GM23248 (cell line): ENCODE data around the gene SHISA9. TPM values are rescaled to one million over a fixed set of nuclear protein-coding genes. Genes with fewer than 3 reads are reported as not detected.

Experiments
- DNase-seq: peaks from one replicate; pipeline ENCODE4 v3.0.0-alpha.2; 2015
- H2AFZ ChIP-seq: fragments of 200-600 bp; sonication (generic); 2 replicates; pipeline ENCODE4 v1.6.1; 2016; ENCODE audit warnings: antibody characterized with exemption
- H3F3A ChIP-seq: fragments of 200-600 bp; sonication (generic); 2 replicates; pipeline ENCODE4 v1.6.1; 2016; ENCODE audit warnings: mild to moderate bottlenecking, antibody characterized with exemption, mixed run types; ENCODE audit not compliant: insufficient read depth
- H3K27ac ChIP-seq: fragments of 200-600 bp; sonication (generic); 2 replicates; pipeline ENCODE4 v1.5.1; 2016; ENCODE audit warnings: mild to moderate bottlenecking
- H3K27me3 ChIP-seq: fragments of 200-600 bp; sonication (generic); replicated peaks from 2 replicates; pipeline ENCODE4 v1.6.1; 2016; ENCODE audit warnings: mild to moderate bottlenecking; ENCODE audit not compliant: insufficient read depth
- H3K36me3 ChIP-seq: fragments of 200-600 bp; sonication (generic); 2 replicates; pipeline ENCODE4 v1.6.1; 2016; ENCODE audit warnings: low read depth, mild to moderate bottlenecking
- H3K4me1 ChIP-seq: fragments of 200-600 bp; sonication (generic); 2 replicates; pipeline ENCODE4 v1.6.1; 2016; ENCODE audit warnings: mild to moderate bottlenecking; ENCODE audit not compliant: insufficient read depth
- H3K4me2 ChIP-seq: fragments of 200-600 bp; sonication (generic); one replicate; pipeline ENCODE4 v1.6.1; 2016; ENCODE audit warnings: mild to moderate bottlenecking; ENCODE audit not compliant: unreplicated experiment
- H3K4me3 ChIP-seq: fragments of 200-600 bp; sonication (generic); 2 replicates; pipeline ENCODE4 v1.5.1; 2016; ENCODE audit warnings: mild to moderate bottlenecking
- H3K79me2 ChIP-seq: fragments of 200-600 bp; sonication (generic); 2 replicates; pipeline ENCODE4 v1.6.1; 2016; ENCODE audit warnings: mild to moderate bottlenecking; ENCODE audit not compliant: insufficient read depth
- H3K9ac ChIP-seq: fragments of 200-600 bp; sonication (generic); 2 replicates; pipeline ENCODE4 v1.6.1; 2016; ENCODE audit warnings: mild to moderate bottlenecking
- H3K9me2 ChIP-seq: fragments of 200-600 bp; sonication (generic); 2 replicates; pipeline ENCODE4 v1.6.1; 2016; ENCODE audit warnings: mixed run types, mild to moderate bottlenecking, moderate library complexity; ENCODE audit not compliant: insufficient read depth
- H3K9me3 ChIP-seq: fragments of 200-600 bp; sonication (generic); one replicate; pipeline ENCODE4 v1.6.1; 2017; ENCODE audit warnings: low read depth
- H4K20me1 ChIP-seq: fragments of 200-600 bp; sonication (generic); 2 replicates; pipeline ENCODE4 v1.6.0; 2016; ENCODE audit not compliant: insufficient read depth
- EZH2 ChIP-seq: fragments of 200-600 bp; sonication (generic); IDR thresholded peaks from 2 replicates; pipeline ENCODE4 v1.6.1; 2018; ENCODE audit warnings: antibody characterized with exemption, mild to moderate bottlenecking; ENCODE audit not compliant: insufficient read depth, poor library complexity, severe bottlenecking
- EZH2phosphoT487 ChIP-seq: fragments of 200-600 bp; sonication (generic); IDR thresholded peaks from 2 replicates; pipeline ENCODE4 v1.6.1; 2018; ENCODE audit warnings: antibody characterized with exemption, moderate library complexity, mild to moderate bottlenecking, low read depth; ENCODE audit not compliant: insufficient read depth
- WGBS, 2 experiments: methylation state at CpG; one replicate each; pipeline ENCODE4 v1.1.6; 2015 to 2017; ENCODE audit warnings: low lambda C conversion rate in 2 of 2, low coverage in 1 of 2; ENCODE audit errors: missing lambda C conversion rate in 2 of 2; 5-methylcytosine and 5-hydroxymethylcytosine counted together
- in situ Hi-C: fragments of 300-500 bp; cut with MboI; formaldehyde crosslinking; loops from 2 replicates; pipeline ENCODE4 v1.15.0; 2020
- polyA plus RNA-seq: library from polyadenylated mRNA; unstranded; fragments of >200 nt; fragmentation: Nextera tagmentation; extraction: Ambion mirVana; gene quantifications from 2 replicates; pipeline ENCODE4 v1.2.1, GENCODE V29; 2016
- total RNA-seq: library from RNA; depleted of rRNA; stranded (reverse); fragments of >200 nt; shearing (Covaris generic); gene quantifications from 2 replicates; pipeline ENCODE4 v1.2.3, GENCODE V29; 2014

Gene SHISA9
- total and polyA plus RNA-seq, 2 experiments from 2014 or later, result not detected

- Histone ChIP-seq H3K4me2 (no peak overlapping the region), H3K9me3 (no peaks in the 10 kb centered on the region), H3K4me3 (no peak overlapping the region), H4K20me1 (no peaks in the 10 kb centered on the region), H3K27ac (no peak overlapping the region), H3K27me3 (no peaks in the 10 kb centered on the region), H3K9ac (no peak overlapping the region), H3K9me2 (no peaks in the 10 kb centered on the region), H2AFZ (no peak overlapping the region), H3K79me2 (no peaks in the 10 kb centered on the region), H3K4me1 (no peaks in the 10 kb centered on the region), H3K36me3 (no peaks in the 10 kb centered on the region), H3F3A (no peaks in the 10 kb centered on the region)
- TF ChIP-seq EZH2phosphoT487 (no peak), EZH2 (no peak)
- no peak for DNase-seq
- in situ Hi-C loops, result no loop called here
- 0 to 5% methylated on average over 2 of the region's 2 CpGs for WGBS, 2 experiments
Measured at GRCh38 chr16:13014476-13014875, 113.1 kb downstream of the SHISA9 start.

DNA sequence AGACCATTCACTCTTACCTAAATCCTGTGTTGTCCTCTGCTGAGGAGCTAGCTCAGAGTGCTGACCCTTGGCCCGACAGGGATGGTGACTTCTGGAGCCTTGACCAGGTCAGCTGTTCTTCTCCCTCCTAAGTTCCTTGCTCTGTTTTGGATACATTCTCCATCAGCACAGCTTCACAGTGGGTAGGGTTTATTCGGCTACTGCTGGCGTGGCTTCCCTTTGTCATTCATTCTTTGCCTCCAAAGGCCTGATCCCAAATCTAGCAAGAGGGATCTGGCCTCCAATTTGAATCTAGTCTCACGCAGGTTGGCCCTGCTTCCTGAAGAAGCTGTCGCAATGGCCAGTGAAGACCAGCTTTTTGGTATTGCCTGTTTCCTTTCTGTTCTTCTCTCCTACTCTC is 116.6 kb downstream of the SHISA9 start:
- no peaks in the 10 kb centered on the region for H3K9me2 ChIP-seq
- no peaks in the 10 kb centered on the region for H3K79me2 ChIP-seq
- H3K27ac ChIP-seq, result no peak overlapping the region
- no peak overlapping the region for H3K9ac ChIP-seq
- H3K9me3 ChIP-seq, result no peaks in the 10 kb centered on the region
- no peaks in the 10 kb centered on the region for H3K4me1 ChIP-seq
- no peak overlapping the region for H2AFZ ChIP-seq
- TF ChIP-seq EZH2 (no peak), EZH2phosphoT487 (no peak)
- H3K4me2 ChIP-seq, result no peak overlapping the region
- no peaks in the 10 kb centered on the region for H3K36me3 ChIP-seq
- in situ Hi-C loops, result no loop called here
- DNase-seq, result no peak
- H3F3A ChIP-seq, result no peaks in the 10 kb centered on the region
- WGBS, 2 experiments, result 27 to 28% methylated on average over 5 of the region's 5 CpGs
- no peaks in the 10 kb centered on the region for H3K27me3 ChIP-seq
- H3K4me3 ChIP-seq, result no peak overlapping the region
- no peaks in the 10 kb centered on the region for H4K20me1 ChIP-seq

GRCh38 chr16:13021996-13022395 is 120.6 kb downstream of the SHISA9 start:
- Histone ChIP-seq H3K79me2 (no peaks in the 10 kb centered on the region), H3K9me3 (no peaks in the 10 kb centered on the region), H3K9ac (no peak overlapping the region), H4K20me1 (no peaks in the 10 kb centered on the region), H3F3A (no peaks in the 10 kb centered on the region), H3K4me3 (no peak overlapping the region), H3K4me2 (no peak overlapping the region), H3K36me3 (no peaks in the 10 kb centered on the region), H3K27ac (no peak overlapping the region), H3K27me3 (no peaks in the 10 kb centered on the region), H2AFZ (no peak overlapping the region), H3K9me2 (no peaks in the 10 kb centered on the region), H3K4me1 (no peaks in the 10 kb centered on the region)
- in situ Hi-C loops, result no loop called here
- TF ChIP-seq EZH2phosphoT487, result no peak
- no peak for TF ChIP-seq EZH2
- 28 to 41% methylated on average over 7 of the region's 7 CpGs for WGBS, 2 experiments
- DNase-seq, result no peak

DNA sequence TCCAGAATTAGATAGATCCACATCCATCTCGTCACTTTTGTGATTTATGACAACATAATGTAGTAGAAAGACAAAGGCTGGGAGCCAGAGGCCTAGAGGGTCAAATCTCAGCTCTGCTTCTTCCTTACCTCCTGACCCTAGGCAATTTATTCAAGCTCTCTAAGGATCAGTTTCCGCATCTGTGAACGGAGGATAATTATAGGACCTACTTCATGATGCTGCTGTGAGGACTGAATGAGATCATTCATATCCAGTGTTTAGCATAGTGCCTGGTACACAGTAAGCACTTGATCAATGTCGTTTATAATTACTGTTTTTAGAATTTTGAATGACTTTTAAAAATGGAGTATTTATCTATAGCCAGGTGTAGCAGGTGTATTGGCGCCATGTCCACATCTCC is 128.4 kb downstream of the SHISA9 start:
- H3K9me3 ChIP-seq, result no peaks in the 10 kb centered on the region
- H3K79me2 ChIP-seq, result no peaks in the 10 kb centered on the region
- H3K9ac ChIP-seq, result no peak overlapping the region
- TF ChIP-seq EZH2 (no peak), EZH2phosphoT487 (no peak)
- H3K4me2 ChIP-seq, result no peak overlapping the region
- no peak overlapping the region for H2AFZ ChIP-seq
- H3K4me1 ChIP-seq, result no peaks in the 10 kb centered on the region
- 16 to 20% methylated on average over 5 of the region's 5 CpGs for WGBS, 2 experiments
- no peak overlapping the region for H3K27ac ChIP-seq
- no peaks in the 10 kb centered on the region for H3K27me3 ChIP-seq
- in situ Hi-C loops, result no loop called here
- no peak overlapping the region for H3K4me3 ChIP-seq
- H3K36me3 ChIP-seq, result no peaks in the 10 kb centered on the region
- no peaks in the 10 kb centered on the region for H3F3A ChIP-seq
- no peak for DNase-seq
- no peaks in the 10 kb centered on the region for H4K20me1 ChIP-seq
- H3K9me2 ChIP-seq, result no peaks in the 10 kb centered on the region

DNA sequence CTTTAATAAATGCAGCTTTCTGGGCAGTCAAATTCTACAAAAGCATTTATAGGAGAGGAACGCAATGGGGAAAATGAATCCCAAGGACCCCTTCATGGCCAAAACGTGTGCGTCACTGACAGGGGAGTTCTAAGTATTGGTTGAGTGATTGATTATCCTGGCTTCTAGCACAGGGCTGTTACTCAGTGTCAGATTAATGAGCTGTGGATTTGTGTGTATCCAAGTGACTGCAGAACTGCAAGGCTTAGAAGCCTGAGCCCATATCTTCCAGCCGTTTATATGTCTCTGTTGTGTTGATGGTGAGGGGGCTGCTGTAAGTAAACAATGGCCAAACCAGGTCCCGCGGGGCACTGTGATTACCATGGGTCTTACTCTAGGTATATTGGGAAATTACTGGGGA is 129.4 kb downstream of the SHISA9 start:
- H3F3A ChIP-seq, result no peaks in the 10 kb centered on the region
- H3K9ac ChIP-seq, result no peak overlapping the region
- no peaks in the 10 kb centered on the region for H3K79me2 ChIP-seq
- no peaks in the 10 kb centered on the region for H3K27me3 ChIP-seq
- H3K9me2 ChIP-seq, result no peaks in the 10 kb centered on the region
- no peak overlapping the region for H3K4me2 ChIP-seq
- TF ChIP-seq EZH2 (no peak), EZH2phosphoT487 (no peak)
- no peaks in the 10 kb centered on the region for H3K36me3 ChIP-seq
- 26 to 33% methylated on average over 6 of the region's 6 CpGs for WGBS, 2 experiments
- H4K20me1 ChIP-seq, result no peaks in the 10 kb centered on the region
- no peaks in the 10 kb centered on the region for H3K4me1 ChIP-seq
- DNase-seq, result no peak
- no peaks in the 10 kb centered on the region for H3K9me3 ChIP-seq
- in situ Hi-C loops, result no loop called here
- no peak overlapping the region for H3K27ac ChIP-seq
- H3K4me3 ChIP-seq, result no peak overlapping the region
- H2AFZ ChIP-seq, result no peak overlapping the region
